ENCODE results near the gene KCNJ15. TPM values are rescaled to one million over a fixed set of nuclear protein-coding genes. Genes with fewer than 3 reads are reported as not detected.

KCNJ15 gene
- total and polyA plus RNA-seq, 2 of the 4 experiments (the other 2 are of a cell fraction) = under 0.01 to 0.07 TPM

GRCh38 chr21:38249696-38250278 lies 7.0 kb upstream of the KCNJ15 start:
- no peaks in the 10 kb centered on the region for H3K36me3 ChIP-seq (ENCODE audit: control insufficient read depth, insufficient read depth, low read length)
- no peak overlapping the region for H3K18ac ChIP-seq (ENCODE audit: low read depth, low read length)
- no peaks in the 10 kb centered on the region for H3K9me3 ChIP-seq (ENCODE audit: control insufficient read depth, insufficient read depth, low read length)
- no peak overlapping the region for H3K23ac ChIP-seq (ENCODE audit: low read depth, low read length)
- intact Hi-C loops (cut with micrococcal nuclease) = no loop called here
- in situ Hi-C loops (cut with MboI; ENCODE audit: low sequenced_read_pairs) = no loop called here
- no peak overlapping the region for H2AK5ac ChIP-seq (ENCODE audit: low read depth, low read length)
- dilution Hi-C loops (cut with HindIII; ENCODE audit: low sequenced_read_pairs, unreplicated experiment) = no loop called here
- no peak overlapping the region for H3K27ac ChIP-seq (ENCODE audit: insufficient read depth, low read length)
- POLR2A ChIA-PET (ENCODE audit: unreplicated experiment) = no interaction called here
- no peak for DNase-seq
- no peak overlapping the region for H3K14ac ChIP-seq (replicated peaks; ENCODE audit: low read depth, low read length)
- no peak for ATAC-seq (ENCODE audit: low read depth)
- no peak overlapping the region for H4K91ac ChIP-seq (ENCODE audit: insufficient read depth, low read depth, low read length)
- no peak overlapping the region for H4K5ac ChIP-seq (ENCODE audit: low read depth, low read length)
- BruUV-seq (replicated peaks) = no TSS peak
- no peak overlapping the region for H3K4me2 ChIP-seq (ENCODE audit: low read depth, low read length)
- peaks cover 4% of the 10 kb centered on the region; the same call in 1 of the 2 replicates for H3K4me1 ChIP-seq (ENCODE audit: control insufficient read depth, insufficient read depth, low read length)
- no peaks in the 10 kb centered on the region for H3K79me1 ChIP-seq (ENCODE audit: low read depth in 1 of 2, low read length in 2 of 2)
- H3K9me1 ChIP-seq (ENCODE audit: insufficient read depth, low read length) = no peaks in the 10 kb centered on the region; the same call in 1 of the 2 replicates
- WGBS, 2 experiments (ENCODE audit: extremely low coverage in 2 of 2, insufficient read length in 1 of 2) = no CpG with 5 or more reads among the region's 3 CpGs
- no peak overlapping the region for H2AK9ac ChIP-seq (replicated peaks; ENCODE audit: low read depth, low read length, poor library complexity)
- no peak overlapping the region for H2BK20ac ChIP-seq (ENCODE audit: low read depth, low read length)
- no peak overlapping the region for H3K4ac ChIP-seq (ENCODE audit: low read depth, low read length)
- no peak overlapping the region for H2BK5ac ChIP-seq (ENCODE audit: low read depth, low read length, poor library complexity, severe bottlenecking)
- no peak overlapping the region for H3K56ac ChIP-seq (ENCODE audit: extremely low read depth, insufficient read depth, low read length)
- H3K4me3 ChIP-seq (ENCODE audit: insufficient read depth, low read depth, low read length) = no peak overlapping the region
- no peaks in the 10 kb centered on the region for H3K27me3 ChIP-seq (ENCODE audit: control insufficient read depth, insufficient read depth, low read length)
- no peak for TF ChIP-seq USF2 (IDR thresholded peaks at IDR 0.05; ENCODE audit: low read depth, low read length)
- TF ChIP-seq MAFK (IDR thresholded peaks at IDR 0.05; ENCODE audit: low read depth, low read length) = no peak
- no peak for TF ChIP-seq MAZ (IDR thresholded peaks at IDR 0.05; ENCODE audit: borderline replicate concordance, low read depth, low read length)
- no peak for TF ChIP-seq POLR2A (IDR thresholded peaks at IDR 0.05; ENCODE audit: low read depth, low read length)
- no peak for TF ChIP-seq CHD1 (IDR thresholded peaks at IDR 0.05; ENCODE audit: low read depth, low read length)
- no peak for TF ChIP-seq NFE2L2 (IDR thresholded peaks at IDR 0.05; ENCODE audit: low read depth, low read length)
- TF ChIP-seq ELK1 (IDR thresholded peaks at IDR 0.05; ENCODE audit: borderline replicate concordance, low read depth, low read length) = no peak
- no peak for TF ChIP-seq RCOR1 (IDR thresholded peaks at IDR 0.05; ENCODE audit: insufficient replicate concordance, low read length)
- no peak for TF ChIP-seq SMC3 (IDR thresholded peaks at IDR 0.05; ENCODE audit: low read depth, low read length)
- no peak for TF ChIP-seq RAD21 (IDR thresholded peaks at IDR 0.05; ENCODE audit: low read length)
- no peak for TF ChIP-seq CTCF (conservative IDR thresholded peaks at IDR 0.05; ENCODE audit: low read depth, low read length)
- TF ChIP-seq MXI1 (IDR thresholded peaks at IDR 0.05; ENCODE audit: borderline replicate concordance, low read depth, low read length) = no peak
- TF ChIP-seq RFX5 (IDR thresholded peaks at IDR 0.05; ENCODE audit: low read depth, low read length) = no peak
- no peak for TF ChIP-seq CEBPB (IDR thresholded peaks at IDR 0.05; ENCODE audit: low read depth, low read length)
- TF ChIP-seq FOS (IDR thresholded peaks at IDR 0.05; ENCODE audit: low read depth, low read length) = no peak
- H3K9ac ChIP-seq (ENCODE audit: low read depth, low read length) = no peak overlapping the region
- no peaks in the 10 kb centered on the region for H4K20me1 ChIP-seq (ENCODE audit: insufficient read depth, low read length)
- no peak overlapping the region for H2BK120ac ChIP-seq (ENCODE audit: low read depth, low read length)
- no peak overlapping the region for H4K8ac ChIP-seq (ENCODE audit: low read depth in 2 of 2, low read length in 2 of 2)
- CTCF ChIA-PET = interaction anchor here (0.6 kb wide), 1 partner anchor 58 kb away, joined by 3 read pairs; no protein-coding TSS in a partner anchor
- no peak overlapping the region for H2AFZ ChIP-seq (replicated peaks; ENCODE audit: low read length, poor library complexity)
- H2BK15ac ChIP-seq (ENCODE audit: low read depth, low read length) = no peak overlapping the region

All from IMR-90 (cell line).